ENCODE results near the gene CD302. TPM values are rescaled to one million over a fixed set of nuclear protein-coding genes. Genes with fewer than 3 reads are reported as not detected.

The CD302 gene
- total and polyA plus RNA-seq, 8 donors, result 4.6 to 60.6 (median 28.0) TPM

GRCh38 chr2:159759577-159759976 lies 38.4 kb downstream of the CD302 start:
- peak in 1 of 2 donors; percentile 43 for DNase-seq
- TF ChIP-seq POLR2AphosphoS5 (IDR thresholded peaks at IDR 0.05) (peak in 1 of 3 donors; percentile 31), CTCF (IDR thresholded peaks at IDR 0.05) (no peak), EP300 (IDR thresholded peaks at IDR 0.05) (no peak)
- H3K27me3 ChIP-seq, result no peaks in the 10 kb centered on the region
- no peaks in the 10 kb centered on the region for H3K9me3 ChIP-seq
- H3K4me1 ChIP-seq, result peaks cover 3 to 83% (median 35%) of the 10 kb centered on the region in 4 donors
- intact Hi-C loops (cut with DNase I; ENCODE audit: low total_unique reads), result no loop called here
- no peak overlapping the region for H3K4me3 ChIP-seq
- 31 to 55% (median 44%) methylated on average over 3 of the region's 3 CpGs for WGBS, 5 donors
- peaks cover 4 to 86% (median 74%) of the 10 kb centered on the region in 4 donors for H3K36me3 ChIP-seq
- H3K27ac ChIP-seq, result peak overlapping the region in 1 of 5 donors; percentile 3

GRCh38 chr2:159758686-159759085 lies 39.3 kb downstream of the CD302 start:
- Histone ChIP-seq H3K27ac (peak overlapping the region in 3 of 5 donors; percentile 3 to 6 (median 4)), H3K4me1 (peaks cover 3 to 92% (median 34%) of the 10 kb centered on the region in 4 donors), H3K4me3 (no peak overlapping the region), H3K27me3 (no peaks in the 10 kb centered on the region), H3K36me3 (peaks cover 4 to 89% (median 76%) of the 10 kb centered on the region in 4 donors), H3K9me3 (no peaks in the 10 kb centered on the region)
- DNase-seq, result peak in 1 of 2 donors; percentile 28
- intact Hi-C loops (cut with DNase I; ENCODE audit: low total_unique reads), result no loop called here
- 33 to 53% (median 36%) methylated on average over 1 of the region's 1 CpG for WGBS, 5 donors
- TF ChIP-seq CTCF (IDR thresholded peaks at IDR 0.05) (no peak), POLR2AphosphoS5 (IDR thresholded peaks at IDR 0.05) (peak in 2 of 3 donors; percentile 6 to 39)

GRCh38 chr2:159758239-159758638 lies 39.8 kb downstream of the CD302 start:
- TF ChIP-seq POLR2A (IDR thresholded peaks at IDR 0.05) (no peak), EP300 (IDR thresholded peaks at IDR 0.05) (no peak), CTCF (IDR thresholded peaks at IDR 0.05) (no peak)
- Histone ChIP-seq H3K27ac (peak overlapping the region in 3 of 5 donors; percentile 3 to 6 (median 4)), H3K9me3 (no peaks in the 10 kb centered on the region), H3K36me3 (peaks cover 4 to 87% (median 74%) of the 10 kb centered on the region in 4 donors), H3K4me1 (peaks cover 3 to 96% (median 34%) of the 10 kb centered on the region in 4 donors), H3K4me3 (no peak overlapping the region), H3K27me3 (no peaks in the 10 kb centered on the region)
- 64 to 81% (median 75%) methylated on average over 1 of the region's 1 CpG for WGBS, 5 donors
- intact Hi-C loops (cut with DNase I; ENCODE audit: low total_unique reads), result no loop called here
- DNase-seq, result no peak

- peak in 1 of 2 donors; percentile 45 for DNase-seq
- peak overlapping the region in 1 of 5 donors; percentile 28 for H3K27ac ChIP-seq
These were observed 42.2 kb downstream of the CD302 start for GRCh38 chr2:159755788-159756187.

More at GRCh38 chr2:159755788-159756187, 42.2 kb downstream of the CD302 start:
- Histone ChIP-seq H3K4me1 (peaks cover 3 to 86% (median 33%) of the 10 kb centered on the region in 4 donors), H3K4me3 (no peak overlapping the region), H3K27me3 (no peaks in the 10 kb centered on the region), H3K36me3 (peaks cover 9 to 88% (median 73%) of the 10 kb centered on the region in 4 donors), H3K9me3 (no peaks in the 10 kb centered on the region)
- TF ChIP-seq EP300 (IDR thresholded peaks at IDR 0.05) (no peak), POLR2A (IDR thresholded peaks at IDR 0.05) (no peak), POLR2AphosphoS5 (IDR thresholded peaks at IDR 0.05) (no peak), CTCF (IDR thresholded peaks at IDR 0.05) (no peak)
- intact Hi-C loops (cut with DNase I; ENCODE audit: low total_unique reads), result no loop called here

Data from stomach (tissue), 9 donors.